Measurements from ENCODE around the gene COL4A2.

COL4A2 gene

GRCh38 chr13:110266431-110266809, 40.7 kb upstream of the COL4A2 start:
- no peak for DNase-seq (ENCODE audit: low read depth)
- no peak for TF ChIP-seq CTCF (conservative IDR thresholded peaks at IDR 0.05; ENCODE audit: low read length)
- no peak overlapping the region for H3K4me3 ChIP-seq (ENCODE audit: low read length)

GRCh38 chr13:110266983-110267382, 40.1 kb upstream of the COL4A2 start:
- no peak overlapping the region for H3K4me3 ChIP-seq (ENCODE audit: low read length)
- no peak for TF ChIP-seq CTCF (conservative IDR thresholded peaks at IDR 0.05; ENCODE audit: low read length)
- no peak for DNase-seq (ENCODE audit: low read depth)

- H3K4me3 ChIP-seq (ENCODE audit: low read length) = no peak overlapping the region
- no peak for DNase-seq (ENCODE audit: low read depth)
- TF ChIP-seq CTCF (conservative IDR thresholded peaks at IDR 0.05; ENCODE audit: low read length) = no peak
These were observed 39.0 kb upstream of the COL4A2 start for GRCh38 chr13:110268061-110268460.

GRCh38 chr13:110268576-110269185, 38.4 kb upstream of the COL4A2 start:
- H3K4me3 ChIP-seq (ENCODE audit: low read length) = no peak overlapping the region
- no peak for DNase-seq (ENCODE audit: low read depth)
- TF ChIP-seq CTCF (conservative IDR thresholded peaks at IDR 0.05; ENCODE audit: low read length) = no peak

GRCh38 chr13:110269509-110270185, 37.4 kb upstream of the COL4A2 start:
- no peak for DNase-seq (ENCODE audit: low read depth)
- H3K4me3 ChIP-seq (ENCODE audit: low read length) = no peak overlapping the region
- no peak for TF ChIP-seq CTCF (conservative IDR thresholded peaks at IDR 0.05; ENCODE audit: low read length)

- no peak overlapping the region for H3K4me3 ChIP-seq (ENCODE audit: low read length)
- no peak for DNase-seq (ENCODE audit: low read depth)
- no peak for TF ChIP-seq CTCF (conservative IDR thresholded peaks at IDR 0.05; ENCODE audit: low read length)
These were observed 36.6 kb upstream of the COL4A2 start for GRCh38 chr13:110270507-110270906.

- no peak for TF ChIP-seq CTCF (conservative IDR thresholded peaks at IDR 0.05; ENCODE audit: low read length)
These were observed 35.8 kb upstream of the COL4A2 start for GRCh38 chr13:110271313-110271712.

More at GRCh38 chr13:110271313-110271712, 35.8 kb upstream of the COL4A2 start:
- H3K4me3 ChIP-seq (ENCODE audit: low read length) = no peak overlapping the region
- DNase-seq (ENCODE audit: low read depth) = no peak

All from AG10803 (cell line).